ENCODE measurements around the gene THAP11. TPM values are rescaled to one million over a fixed set of nuclear protein-coding genes. Genes with fewer than 3 reads are reported as not detected.
A peak's percentile ranks its signal among the peaks of the same experiment; 100 is the strongest.

THAP11 gene
- total and polyA plus RNA-seq, 2 of the 13 experiments (the other 11 are each of a cell fraction or from before 2014, with no cell fraction given): 44.2 to 53.4 TPM

DNA sequence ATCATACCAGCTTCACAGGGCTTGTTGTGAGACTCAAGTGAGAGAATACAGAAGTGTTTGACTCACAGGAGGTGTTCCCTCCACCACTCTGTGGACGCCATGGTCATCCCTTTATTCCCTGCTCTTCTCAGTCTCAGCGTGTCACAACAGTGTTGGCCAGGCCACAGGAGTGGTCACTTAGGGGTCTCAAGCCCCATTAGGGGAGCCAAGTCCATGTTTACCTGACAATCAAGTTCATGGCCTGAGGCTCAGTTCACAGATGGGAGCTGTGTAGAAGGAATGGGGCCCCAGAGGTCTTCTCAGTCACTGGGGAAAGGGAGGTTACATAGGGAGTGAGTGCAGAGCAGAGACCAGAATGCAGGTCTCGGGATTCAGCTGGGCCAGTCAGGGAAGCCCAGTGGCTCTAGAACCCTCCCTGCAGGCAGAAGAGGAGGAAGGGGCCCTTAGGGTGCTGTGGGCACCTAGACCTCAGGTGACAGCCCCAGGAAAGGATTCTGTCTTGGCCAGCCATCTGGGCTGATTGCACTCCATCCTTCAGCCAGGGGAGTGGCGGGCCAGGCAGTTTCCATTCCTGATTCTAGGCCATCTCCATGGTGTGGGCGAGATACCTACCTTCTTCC is 14.9 kb downstream of the THAP11 start (continued):
- TF ChIP-seq, protein P1, sequence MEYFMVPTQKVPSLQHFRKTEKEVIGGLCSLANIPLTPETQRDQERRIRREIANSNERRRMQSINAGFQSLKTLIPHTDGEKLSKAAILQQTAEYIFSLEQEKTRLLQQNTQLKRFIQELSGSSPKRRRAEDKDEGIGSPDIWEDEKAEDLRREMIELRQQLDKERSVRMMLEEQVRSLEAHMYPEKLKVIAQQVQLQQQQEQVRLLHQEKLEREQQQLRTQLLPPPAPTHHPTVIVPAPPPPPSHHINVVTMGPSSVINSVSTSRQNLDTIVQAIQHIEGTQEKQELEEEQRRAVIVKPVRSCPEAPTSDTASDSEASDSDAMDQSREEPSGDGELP (IDR thresholded peaks at IDR 0.05; ENCODE audit: borderline replicate concordance, low read depth): no peak
- TF ChIP-seq GABPA (IDR thresholded peaks at IDR 0.05; ENCODE audit: low read depth, low read length) (no peak), GABPA (CRISPR knock-in tag; IDR thresholded peaks at IDR 0.05; ENCODE audit: low read depth) (no peak), ZNF672 (CRISPR knock-in tag; IDR thresholded peaks at IDR 0.05) (no peak), FOXA3 (CRISPR knock-in tag; IDR thresholded peaks at IDR 0.05) (peak; percentile 47; the same call in 1 of the 2 replicates), XRCC5 (optimal IDR thresholded peaks at IDR 0.05; ENCODE audit: low read length) (peak; percentile 18), FOXK2 (IDR thresholded peaks at IDR 0.05) (no peak), GABPB1 (CRISPR knock-in tag; IDR thresholded peaks at IDR 0.05) (0 out of 2 replicates have a peak, but pooled peaks have one; percentile 1), RARA (CRISPR knock-in tag; IDR thresholded peaks at IDR 0.05) (peak; percentile 82), ZNF263 (CRISPR knock-in tag; IDR thresholded peaks at IDR 0.05) (peak; percentile 76), ZNF768 (CRISPR knock-in tag; IDR thresholded peaks at IDR 0.05) (peak; percentile 27; the same call in 1 of the 2 replicates), KLF6 (CRISPR knock-in tag; IDR thresholded peaks at IDR 0.05) (no peak), MIER2 (CRISPR knock-in tag; IDR thresholded peaks at IDR 0.05) (no peak), AHR (CRISPR knock-in tag; IDR thresholded peaks at IDR 0.05) (peak; percentile 45; the same call in 1 of the 2 replicates), FOXA1 (IDR thresholded peaks at IDR 0.05) (no peak), FOXA1 (CRISPR knock-in tag; IDR thresholded peaks at IDR 0.05) (peak; percentile 64), RXRA (CRISPR knock-in tag; IDR thresholded peaks at IDR 0.05) (peak; percentile 39; the same call in 1 of the 2 replicates), NFAT5 (CRISPR knock-in tag; IDR thresholded peaks at IDR 0.05) (peak; percentile 61; the same call in 1 of the 2 replicates), MTA1 (CRISPR knock-in tag; IDR thresholded peaks at IDR 0.05; ENCODE audit: borderline replicate concordance) (0 out of 2 replicates have a peak, but pooled peaks have one; percentile 22), NCOR1 (IDR thresholded peaks at IDR 0.05; ENCODE audit: borderline replicate concordance, low read length) (peak; percentile 40), YEATS2 (CRISPR knock-in tag; IDR thresholded peaks at IDR 0.05; ENCODE audit: borderline replicate concordance) (no peak), RXRB (CRISPR knock-in tag; IDR thresholded peaks at IDR 0.05; ENCODE audit: borderline replicate concordance) (peak; percentile 27; the same call in 1 of the 2 replicates), ZFP91 (CRISPR knock-in tag; IDR thresholded peaks at IDR 0.05; ENCODE audit: borderline replicate concordance) (peak; percentile 36; the same call in 1 of the 2 replicates), YY1 (IDR thresholded peaks at IDR 0.05; ENCODE audit: insufficient read depth, insufficient replicate concordance, low read depth, low read length) (no peak), RELA (CRISPR knock-in tag; IDR thresholded peaks at IDR 0.05) (0 out of 2 replicates have a peak, but pooled peaks have one; percentile 66), HNF4A (CRISPR knock-in tag; IDR thresholded peaks at IDR 0.05) (peak; percentile 72)

Data from HepG2 (cell line).